GM23338 (cell line): ENCODE data around the gene TECPR2. TPM values are rescaled to one million over a fixed set of nuclear protein-coding genes. Genes with fewer than 3 reads are reported as not detected.

ENCODE experiments used
- ATAC-seq: fragments of 200-7000 bp; cut with Tn5 transposase; 3 replicates; pipeline ENCODE4 v1.9.1; 2020
- DNase-seq: peaks from one replicate; pipeline ENCODE4 v3.0.0-alpha.2; 2015; ENCODE audit warnings: low spot score
- H2AFZ ChIP-seq: fragments of 200-600 bp; sonication (generic); 2 replicates; pipeline ENCODE4 v1.8.0; 2016; ENCODE audit warnings: antibody characterized with exemption, mild to moderate bottlenecking, moderate library complexity
- H3F3A ChIP-seq: fragments of 200-600 bp; sonication (generic); replicated peaks from 2 replicates; pipeline ENCODE4 v1.8.0; 2017; ENCODE audit warnings: antibody characterized with exemption, mixed run types, low read depth
- H3K27ac ChIP-seq: fragments of 200-600 bp; sonication (generic); 2 replicates; pipeline ENCODE4 v1.6.1; 2016; ENCODE audit warnings: low read depth
- H3K27me3 ChIP-seq: fragments of 200-600 bp; sonication (generic); 2 replicates; pipeline ENCODE4 v1.8.0; 2016; ENCODE audit warnings: mild to moderate bottlenecking, mixed run types, moderate library complexity; ENCODE audit not compliant: insufficient read depth
- H3K36me3 ChIP-seq: fragments of 200-600 bp; sonication (generic); 2 replicates; pipeline ENCODE4 v1.8.0; 2016; ENCODE audit warnings: mild to moderate bottlenecking; ENCODE audit not compliant: insufficient read depth
- H3K4me1 ChIP-seq: fragments of 200-600 bp; sonication (generic); 2 replicates; pipeline ENCODE4 v1.8.0; 2016; ENCODE audit warnings: mild to moderate bottlenecking, moderate library complexity; ENCODE audit not compliant: insufficient read depth
- H3K4me2 ChIP-seq: fragments of 200-600 bp; sonication (generic); 2 replicates; pipeline ENCODE4 v1.7.1; 2017; ENCODE audit warnings: mixed run types
- H3K4me3 ChIP-seq: fragments of 200-600 bp; sonication (generic); 2 replicates; pipeline ENCODE4 v1.6.1; 2016; ENCODE audit warnings: mixed run types
- H3K79me2 ChIP-seq: fragments of 200-600 bp; sonication (generic); replicated peaks from 2 replicates; pipeline ENCODE4 v1.8.0; 2017; ENCODE audit warnings: mild to moderate bottlenecking; ENCODE audit not compliant: insufficient read depth
- H3K9me2 ChIP-seq: fragments of 200-600 bp; sonication (generic); 2 replicates; pipeline ENCODE4 v1.8.0; 2017; ENCODE audit not compliant: insufficient read depth
- H4K20me1 ChIP-seq: fragments of 200-600 bp; sonication (generic); replicated peaks from 2 replicates; pipeline ENCODE4 v1.8.0; 2017; ENCODE audit warnings: mild to moderate bottlenecking; ENCODE audit not compliant: insufficient read depth
- H3K27ac Mint-ChIP-seq: 2 replicates; pipeline ENCODE4 v1.8.0; 2020; ENCODE audit warnings: inconsistent platforms, mild to moderate bottlenecking, moderate library complexity, mixed read lengths
- H3K27me3 Mint-ChIP-seq: 3 replicates; pipeline ENCODE4 v1.8.0; 2022; ENCODE audit warnings: low read depth, mild to moderate bottlenecking, moderate library complexity, mixed read lengths, inconsistent platforms; ENCODE audit not compliant: insufficient read depth, poor library complexity
- H3K36me3 Mint-ChIP-seq: 3 replicates; pipeline ENCODE4 v1.8.0; 2021; ENCODE audit warnings: low read depth, mild to moderate bottlenecking, inconsistent platforms, moderate library complexity, mixed read lengths
- H3K4me1 Mint-ChIP-seq: 3 replicates; pipeline ENCODE4 v1.8.0; 2020; ENCODE audit warnings: mild to moderate bottlenecking, inconsistent platforms, mixed read lengths
- H3K4me3 Mint-ChIP-seq: 3 replicates; pipeline ENCODE4 v1.8.0; 2021; ENCODE audit warnings: moderate library complexity, mild to moderate bottlenecking, inconsistent platforms, mixed read lengths
- H3K9me3 Mint-ChIP-seq: 3 replicates; pipeline ENCODE4 v1.8.0; 2020; ENCODE audit warnings: moderate library complexity, mild to moderate bottlenecking, inconsistent platforms, mixed read lengths
- CREB1 ChIP-seq: fragments of 250-450 bp; sonication (Bioruptor Pico); IDR thresholded peaks from 2 replicates; pipeline ENCODE4 v1.5.0; 2020; ENCODE audit warnings: low read depth, mild to moderate bottlenecking, moderate library complexity
- ETS1 ChIP-seq: IDR thresholded peaks from 2 replicates; pipeline ENCODE4 v1.6.1; 2016; ENCODE audit warnings: antibody characterized with exemption
- polyA plus RNA-seq: library from polyadenylated mRNA; unstranded; fragments of >200 nt; fragmentation: Nextera tagmentation; extraction: Ambion mirVana; gene quantifications from 2 replicates; pipeline ENCODE4 v1.2.1, GENCODE V29; 2016
- total RNA-seq: library from RNA; depleted of rRNA; stranded (reverse); fragments of >200 nt; shearing (Covaris generic); gene quantifications from 2 replicates; pipeline ENCODE4 v1.2.3, GENCODE V29; 2014
- TF ChIP-seq, protein P1 (sequence below), 2 experiments: fragments of 200-600 bp in 1 of 2; sonication (generic) in 1 of 2; conservative IDR thresholded peaks; 2 replicates each; pipeline versions ENCODE4 v1.5.1 to v1.6.1; 2016 to 2017; ENCODE audit warnings: antibody characterized with exemption in 2 of 2, low read depth in 2 of 2, mild to moderate bottlenecking in 2 of 2, moderate library complexity in 1 of 2

The TECPR2 gene
- total and polyA plus RNA-seq, 2 experiments from 2014 or later, result 4.8 to 20.5 TPM

DNA sequence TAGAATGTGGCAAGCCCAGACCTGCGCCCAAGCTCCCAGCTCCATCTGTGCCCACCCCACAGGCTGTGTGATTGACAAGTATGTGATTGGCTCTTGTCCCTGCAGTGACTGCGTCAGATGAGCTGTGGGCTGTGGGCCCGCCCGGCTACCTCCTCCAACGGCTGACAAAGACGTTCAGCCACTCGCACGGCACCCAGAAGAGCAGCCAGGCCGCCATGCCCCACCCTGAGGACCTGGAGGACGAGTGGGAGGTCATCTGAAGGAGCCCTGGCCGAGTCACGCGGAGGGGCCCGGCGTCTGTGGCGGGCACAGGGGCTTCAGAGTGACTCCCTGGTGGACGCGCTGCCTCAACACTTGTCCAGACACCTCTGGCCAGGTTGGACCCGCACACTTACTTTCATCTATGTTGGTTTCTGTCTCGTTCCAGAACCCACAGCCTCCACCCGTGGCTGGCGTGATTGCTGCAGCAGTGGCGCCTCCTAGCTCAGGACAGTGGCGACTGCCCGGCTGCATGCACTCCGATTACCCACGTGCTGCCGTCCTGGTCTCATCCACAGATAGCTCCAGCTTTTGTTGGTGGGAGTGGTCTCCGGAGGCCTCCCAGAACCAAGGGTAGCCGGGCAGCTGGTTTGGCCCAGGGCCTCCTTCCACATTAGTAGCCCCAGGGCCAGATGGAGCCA lies 135.4 kb downstream of the TECPR2 start:
- ATAC-seq, result peak; percentile 78
- no peak overlapping the region for H3K27ac Mint-ChIP-seq
- peak; percentile 67 for DNase-seq

DNA sequence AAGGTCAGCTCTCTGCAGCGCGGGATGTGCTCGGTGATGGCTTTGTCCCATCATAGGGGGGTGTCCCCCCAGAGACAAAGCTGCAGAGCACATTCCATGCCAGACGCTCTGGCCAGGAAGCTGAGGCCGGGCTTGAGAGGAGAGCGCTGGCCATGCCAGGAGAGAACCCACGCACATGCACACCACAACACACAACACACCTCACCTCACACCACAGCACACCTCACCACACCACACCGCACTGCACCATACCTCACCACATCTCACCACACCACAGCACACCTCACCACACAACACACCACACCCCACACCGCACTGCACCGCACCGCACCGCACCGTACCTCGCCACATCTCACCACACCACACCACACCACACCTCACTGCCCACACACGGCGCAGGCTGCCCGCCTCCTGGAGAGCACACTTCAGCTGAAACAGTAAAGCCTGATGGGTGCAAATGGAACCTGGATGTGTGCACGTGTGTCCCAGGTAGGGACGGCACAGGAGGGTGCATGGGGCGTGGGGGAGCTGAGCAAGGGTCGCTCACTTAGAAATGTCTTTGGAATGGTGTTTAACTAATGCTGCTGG lies 136.0 kb downstream of the TECPR2 start:
- Histone ChIP-seq H3F3A (peaks cover 5% of the 10 kb centered on the region), H2AFZ (no peak overlapping the region), H4K20me1 (peaks cover 4% of the 10 kb centered on the region; the same call in 1 of the 2 replicates), H3K9me2 (no peaks in the 10 kb centered on the region), H3K27me3 (no peaks in the 10 kb centered on the region), H3K4me3 (no peak overlapping the region), H3K27ac (no peak overlapping the region), H3K4me1 (no peaks in the 10 kb centered on the region), H3K79me2 (no peaks in the 10 kb centered on the region), H3K36me3 (0 out of 2 replicates have a peak, but pooled peaks cover 2% of the 10 kb centered on the region), H3K4me2 (no peak overlapping the region)
- Mint-ChIP-seq H3K4me3 (no peak overlapping the region), H3K9me3 (no peaks in the 10 kb centered on the region; the same call in 2 of the 3 replicates), H3K36me3 (peaks cover 8% of the 10 kb centered on the region; the same call in 1 of the 3 replicates), H3K27me3 (peaks cover 11% of the 10 kb centered on the region), H3K27ac (no peak overlapping the region), H3K4me1 (no peaks in the 10 kb centered on the region; the same call in 2 of the 3 replicates)
- DNase-seq, result no peak
- ATAC-seq, result no peak
- TF ChIP-seq ETS1, result no peak

More for the DNA sequence above, 135.4 kb downstream of the TECPR2 start:
- H3K9me3 Mint-ChIP-seq, result no peaks in the 10 kb centered on the region; the same call in 2 of the 3 replicates
- Histone ChIP-seq H2AFZ (no peak overlapping the region), H3K36me3 (0 out of 2 replicates have a peak, but pooled peaks cover 2% of the 10 kb centered on the region), H3K9me2 (no peaks in the 10 kb centered on the region), H3K4me3 (no peak overlapping the region), H4K20me1 (peaks cover 4% of the 10 kb centered on the region; the same call in 1 of the 2 replicates), H3K27me3 (no peaks in the 10 kb centered on the region), H3K79me2 (no peaks in the 10 kb centered on the region), H3F3A (peaks cover 5% of the 10 kb centered on the region; the same call in 1 of the 2 replicates), H3K27ac (no peak overlapping the region), H3K4me2 (no peak overlapping the region), H3K4me1 (no peaks in the 10 kb centered on the region)
- peaks cover 12% of the 10 kb centered on the region for H3K27me3 Mint-ChIP-seq
- H3K4me3 Mint-ChIP-seq, result no peak overlapping the region
- peaks cover 8% of the 10 kb centered on the region; the same call in 1 of the 3 replicates for H3K36me3 Mint-ChIP-seq
- no peaks in the 10 kb centered on the region; the same call in 2 of the 3 replicates for H3K4me1 Mint-ChIP-seq
- TF ChIP-seq, protein P1, sequence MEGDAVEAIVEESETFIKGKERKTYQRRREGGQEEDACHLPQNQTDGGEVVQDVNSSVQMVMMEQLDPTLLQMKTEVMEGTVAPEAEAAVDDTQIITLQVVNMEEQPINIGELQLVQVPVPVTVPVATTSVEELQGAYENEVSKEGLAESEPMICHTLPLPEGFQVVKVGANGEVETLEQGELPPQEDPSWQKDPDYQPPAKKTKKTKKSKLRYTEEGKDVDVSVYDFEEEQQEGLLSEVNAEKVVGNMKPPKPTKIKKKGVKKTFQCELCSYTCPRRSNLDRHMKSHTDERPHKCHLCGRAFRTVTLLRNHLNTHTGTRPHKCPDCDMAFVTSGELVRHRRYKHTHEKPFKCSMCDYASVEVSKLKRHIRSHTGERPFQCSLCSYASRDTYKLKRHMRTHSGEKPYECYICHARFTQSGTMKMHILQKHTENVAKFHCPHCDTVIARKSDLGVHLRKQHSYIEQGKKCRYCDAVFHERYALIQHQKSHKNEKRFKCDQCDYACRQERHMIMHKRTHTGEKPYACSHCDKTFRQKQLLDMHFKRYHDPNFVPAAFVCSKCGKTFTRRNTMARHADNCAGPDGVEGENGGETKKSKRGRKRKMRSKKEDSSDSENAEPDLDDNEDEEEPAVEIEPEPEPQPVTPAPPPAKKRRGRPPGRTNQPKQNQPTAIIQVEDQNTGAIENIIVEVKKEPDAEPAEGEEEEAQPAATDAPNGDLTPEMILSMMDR (conservative IDR thresholded peaks at IDR 0.05; ENCODE audit: low read depth in 2 of 2), result peak; percentile 52 to 83
- TF ChIP-seq CREB1, result no peak
